Muscle of leg (tissue), 11 donors: ENCODE data around the gene IGLL5. TPM values are rescaled to one million over a fixed set of nuclear protein-coding genes. Genes with fewer than 3 reads are reported as not detected.

Experiments
- DNase-seq: peaks from one replicate; pipeline ENCODE4 v3.0.0; 2013
- H3K27ac ChIP-seq: one replicate; pipeline ENCODE4 v1.5.1; 2013; ENCODE audit warnings: mild to moderate bottlenecking, low read length, control low read depth
- H3K27me3 ChIP-seq: one replicate; pipeline ENCODE4 v1.6.1; 2013; ENCODE audit warnings: low read length; ENCODE audit not compliant: control insufficient read depth, insufficient read depth
- H3K36me3 ChIP-seq: one replicate; pipeline ENCODE4 v1.6.1; 2013; ENCODE audit warnings: low read length; ENCODE audit not compliant: control insufficient read depth, insufficient read depth
- H3K4me1 ChIP-seq: one replicate; pipeline ENCODE4 v1.6.1; 2013; ENCODE audit warnings: low read length; ENCODE audit not compliant: control insufficient read depth, insufficient read depth
- H3K4me3 ChIP-seq: one replicate; pipeline ENCODE4 v1.5.1; 2013; ENCODE audit warnings: low read length, control low read depth
- H3K9me3 ChIP-seq: replicated peaks from 2 replicates; pipeline ENCODE4 v1.6.1; 2013; ENCODE audit warnings: low read depth, low read length; ENCODE audit not compliant: control insufficient read depth
- WGBS: methylation state at CpG from one replicate; pipeline ENCODE4 v1.1.5; 2013; ENCODE audit warnings: missing lambda C conversion rate; ENCODE audit not compliant: insufficient coverage; 5-methylcytosine and 5-hydroxymethylcytosine counted together
- polyA plus RNA-seq, 8 donors: library from polyadenylated mRNA; unstranded; fragments of 120-200 nt; gene quantifications; one replicate each; pipeline versions ENCODE4 v1.2.1 to v1.2.3, GENCODE V29; 2013; ENCODE audit warnings: inconsistent platforms in 1 of 8, low replicate concordance in 1 of 8; ENCODE audit not compliant: insufficient read length in 8 of 8, insufficient read depth in 1 of 8
- total RNA-seq: library from RNA; stranded (reverse); fragments of 120-200 nt; gene quantifications from one replicate; pipeline ENCODE4 v1.2.4, GENCODE V29; 2013

IGLL5 gene
- total and polyA plus RNA-seq, 9 donors = 0.13 to 0.57 (median 0.30) TPM; not detected in 4

DNA sequence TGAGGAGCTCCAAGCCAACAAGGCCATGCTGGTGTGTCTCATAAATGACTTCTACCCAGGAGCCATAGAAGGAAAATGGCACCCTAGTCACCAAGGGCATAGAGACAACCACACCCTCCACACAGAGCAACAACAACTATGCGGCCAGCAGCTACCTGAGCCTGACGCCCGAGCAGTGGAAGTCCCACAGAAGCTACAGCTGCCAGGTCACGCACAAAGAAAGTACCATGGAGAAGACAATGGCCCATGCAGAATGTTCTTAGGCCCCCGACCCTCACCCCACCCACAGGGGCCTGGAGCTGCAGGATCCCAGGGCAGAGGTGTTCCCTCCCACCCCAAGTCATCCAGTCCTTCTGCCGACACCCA, 28.0 kb downstream of the IGLL5 start:
- WGBS = 87% methylated on average over 6 of the region's 6 CpGs

DNA sequence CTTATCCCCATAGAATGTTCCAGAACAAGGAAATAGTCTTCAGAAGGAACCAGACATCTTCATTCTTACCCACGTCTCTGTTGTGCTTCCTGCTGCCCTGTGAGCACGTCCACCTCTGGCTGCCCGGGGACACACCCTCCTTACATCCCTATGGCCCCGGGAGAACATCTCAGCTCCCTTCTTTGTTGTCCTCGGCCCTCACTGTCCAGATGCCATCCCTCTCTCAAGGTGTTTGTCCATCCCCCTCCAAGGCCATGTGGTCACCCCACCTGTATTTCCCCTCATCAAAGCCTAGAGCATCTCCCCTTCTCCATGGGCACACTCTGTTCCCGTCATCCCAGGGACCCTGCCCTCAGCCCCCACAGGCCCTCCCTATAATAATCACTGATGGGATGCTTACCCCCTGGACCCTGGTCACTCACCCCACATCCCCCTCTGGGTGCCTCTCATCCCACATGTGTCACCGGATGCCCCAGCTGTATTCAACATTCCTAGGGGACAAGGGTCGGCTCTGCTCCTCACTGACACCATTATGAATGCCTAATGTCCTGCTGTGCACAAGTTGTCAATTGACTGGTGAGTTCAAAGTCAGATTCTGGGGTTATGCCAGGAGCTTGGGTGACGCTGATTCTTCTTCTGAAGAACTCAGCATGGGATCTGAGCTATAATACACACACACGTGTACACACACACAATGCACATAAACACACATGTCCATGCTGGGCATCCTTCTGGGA, 28.8 kb downstream of the IGLL5 start:
- H3K9me3 ChIP-seq = no peaks in the 10 kb centered on the region
- H3K4me1 ChIP-seq = peaks cover 13% of the 10 kb centered on the region
- H3K27ac ChIP-seq = no peak overlapping the region
- no peaks in the 10 kb centered on the region for H3K36me3 ChIP-seq
- 84% methylated on average over 6 of the region's 10 CpGs for WGBS
- no peak overlapping the region for H3K4me3 ChIP-seq
- no peak for DNase-seq
- peaks cover 4% of the 10 kb centered on the region for H3K27me3 ChIP-seq

More for the DNA sequence above, 28.0 kb downstream of the IGLL5 start:
- no peaks in the 10 kb centered on the region for H3K36me3 ChIP-seq
- no peak overlapping the region for H3K27ac ChIP-seq
- DNase-seq = no peak
- H3K4me3 ChIP-seq = no peak overlapping the region
- no peaks in the 10 kb centered on the region for H3K9me3 ChIP-seq
- H3K4me1 ChIP-seq = peaks cover 13% of the 10 kb centered on the region
- peaks cover 4% of the 10 kb centered on the region for H3K27me3 ChIP-seq

DNA sequence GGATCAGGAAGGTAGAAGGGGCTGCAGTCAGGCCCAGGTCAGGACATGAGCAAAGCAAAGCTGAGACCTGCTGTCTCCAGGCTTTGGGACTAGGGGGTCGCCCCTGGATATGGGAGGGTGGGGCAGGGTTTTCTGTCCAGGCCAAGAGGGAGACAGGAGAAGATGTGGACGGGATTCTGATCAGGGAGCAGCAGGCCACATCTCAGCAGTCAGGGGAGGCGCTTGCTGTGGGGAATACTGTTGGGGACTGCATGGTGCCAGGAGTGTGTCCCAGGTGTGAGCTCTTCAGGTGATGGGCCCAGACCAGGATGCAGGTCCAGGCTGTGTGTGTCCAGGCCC, 29.3 kb downstream of the IGLL5 start:
- peaks cover 13% of the 10 kb centered on the region for H3K4me1 ChIP-seq
- WGBS = 90% methylated on average over 3 of the region's 3 CpGs
- H3K27me3 ChIP-seq = peaks cover 4% of the 10 kb centered on the region
- DNase-seq = no peak
- H3K9me3 ChIP-seq = no peaks in the 10 kb centered on the region
- H3K27ac ChIP-seq = no peak overlapping the region
- H3K4me3 ChIP-seq = no peak overlapping the region
- H3K36me3 ChIP-seq = no peaks in the 10 kb centered on the region

DNA sequence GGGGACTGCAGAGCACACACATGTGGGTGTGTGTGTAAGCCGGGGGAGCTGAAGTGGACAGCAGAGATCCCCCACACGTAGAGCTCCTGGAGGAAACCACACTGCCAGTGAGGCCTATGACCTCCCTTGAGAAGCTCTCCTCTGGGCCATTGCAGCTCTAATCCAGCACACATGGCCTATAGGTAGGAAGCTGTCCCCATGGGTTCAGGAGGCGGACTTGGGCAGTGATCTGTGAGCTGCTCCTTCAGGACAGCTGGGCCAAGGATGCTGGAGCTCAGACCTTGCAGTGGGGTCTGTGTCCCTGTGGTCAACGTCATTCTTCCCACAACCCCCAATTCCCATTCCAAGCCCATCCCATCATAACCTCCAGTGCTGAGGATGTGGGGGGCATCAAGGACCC, 29.8 kb downstream of the IGLL5 start:
- H3K36me3 ChIP-seq = no peaks in the 10 kb centered on the region
- peaks cover 13% of the 10 kb centered on the region for H3K4me1 ChIP-seq
- WGBS = 81% methylated on average over 2 of the region's 4 CpGs
- H3K4me3 ChIP-seq = no peak overlapping the region
- no peak overlapping the region for H3K27ac ChIP-seq
- peaks cover 2% of the 10 kb centered on the region for H3K27me3 ChIP-seq
- no peaks in the 10 kb centered on the region for H3K9me3 ChIP-seq
- no peak for DNase-seq

- DNase-seq = no peak
- Histone ChIP-seq H3K4me3 (no peak overlapping the region), H3K9me3 (no peaks in the 10 kb centered on the region), H3K27ac (no peak overlapping the region), H3K36me3 (no peaks in the 10 kb centered on the region), H3K4me1 (peaks cover 13% of the 10 kb centered on the region), H3K27me3 (peaks cover 2% of the 10 kb centered on the region)
- WGBS = 83% methylated on average over 3 of the region's 7 CpGs
Measured at GRCh38 chr22:22918297-22918965, 30.8 kb downstream of the IGLL5 start.

DNA sequence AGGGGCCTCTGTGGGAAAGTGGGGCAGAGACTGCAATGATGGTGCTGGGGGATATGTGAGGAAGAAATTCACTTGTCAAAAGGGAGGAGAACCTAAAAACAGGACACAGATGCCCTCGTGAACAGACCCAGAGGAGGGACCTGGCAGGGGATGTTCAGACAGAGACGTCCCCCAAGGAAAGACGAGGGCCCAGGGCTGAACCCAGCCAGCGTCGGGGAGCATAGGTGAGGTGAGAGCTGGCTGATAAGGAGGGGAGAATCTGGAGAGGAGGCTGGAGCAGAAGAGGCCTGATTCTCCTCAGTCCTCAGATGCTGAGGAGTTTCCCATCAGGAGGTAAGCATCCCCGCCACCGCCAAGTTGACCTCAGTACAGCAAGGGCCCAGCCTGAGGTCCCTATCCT, 31.4 kb downstream of the IGLL5 start:
- H3K27me3 ChIP-seq = peaks cover 2% of the 10 kb centered on the region
- no peak overlapping the region for H3K4me3 ChIP-seq
- no peaks in the 10 kb centered on the region for H3K9me3 ChIP-seq
- WGBS = 84% methylated on average over 5 of the region's 7 CpGs
- DNase-seq = no peak
- peaks cover 8% of the 10 kb centered on the region for H3K4me1 ChIP-seq
- H3K27ac ChIP-seq = no peak overlapping the region
- H3K36me3 ChIP-seq = no peaks in the 10 kb centered on the region

GRCh38 chr22:22920104-22920654, 32.6 kb downstream of the IGLL5 start:
- Histone ChIP-seq H3K27ac (no peak overlapping the region), H3K4me3 (no peak overlapping the region), H3K36me3 (no peaks in the 10 kb centered on the region), H3K27me3 (peaks cover 2% of the 10 kb centered on the region), H3K9me3 (no peaks in the 10 kb centered on the region), H3K4me1 (no peaks in the 10 kb centered on the region)
- DNase-seq = no peak
- WGBS = 92% methylated on average over 7 of the region's 7 CpGs

- 73% methylated on average over 7 of the region's 13 CpGs for WGBS
- no peaks in the 10 kb centered on the region for H3K36me3 ChIP-seq
- H3K4me1 ChIP-seq = no peaks in the 10 kb centered on the region
- no peak overlapping the region for H3K4me3 ChIP-seq
- peaks cover 7% of the 10 kb centered on the region for H3K27me3 ChIP-seq
- DNase-seq = no peak
- no peak overlapping the region for H3K27ac ChIP-seq
- no peaks in the 10 kb centered on the region for H3K9me3 ChIP-seq
Measured at GRCh38 chr22:22920910-22921550, 33.4 kb downstream of the IGLL5 start.

- no peak overlapping the region for H3K27ac ChIP-seq
- WGBS = 51% methylated on average over 7 of the region's 8 CpGs
Measured at GRCh38 chr22:22921575-22921974, 34.0 kb downstream of the IGLL5 start.

More at GRCh38 chr22:22921575-22921974, 34.0 kb downstream of the IGLL5 start:
- Histone ChIP-seq H3K4me3 (no peak overlapping the region), H3K36me3 (no peaks in the 10 kb centered on the region), H3K4me1 (no peaks in the 10 kb centered on the region), H3K9me3 (no peaks in the 10 kb centered on the region), H3K27me3 (peaks cover 8% of the 10 kb centered on the region)
- DNase-seq = no peak
